H1 (cell line): ENCODE data around the gene PDZRN4. TPM values are rescaled to one million over a fixed set of nuclear protein-coding genes. Genes with fewer than 3 reads are reported as not detected.

Source experiments
- CTCF ChIA-PET: fragments of 300-600 bp; sonication (Branson Sonifier 250); formaldehyde crosslinking; loops from one replicate; lab custom pipeline; 2021; ENCODE audit not compliant: partially characterized antibody; lab: Charles Lee
- POLR2A ChIA-PET: fragments of 300-600 bp; sonication (Branson Sonifier 250); formaldehyde crosslinking; loops from one replicate; lab custom pipeline; 2021; ENCODE audit warnings: inconsistent platforms; ENCODE audit not compliant: partially characterized antibody; lab: Charles Lee
- DNase-seq, 2 experiments: peaks; one replicate each; pipeline versions ENCODE4 v3.0.0 to v3.0.0-alpha.2; 2010 to 2022; ENCODE audit warnings: low spot score in 2 of 2, low read depth in 1 of 2, mixed read lengths in 1 of 2
- FAIRE-seq: peaks from 2 replicates; lab custom pipeline; 2011; peaks lifted over from hg19 to GRCh38; lab: Jason Lieb, UNC
- H2AFZ ChIP-seq: 2 replicates; pipeline ENCODE4 v1.8.1; 2012; ENCODE audit warnings: low read length, inconsistent platforms
- H2AK5ac ChIP-seq: 2 replicates; pipeline ENCODE4 v1.6.1; 2013; ENCODE audit warnings: low read depth, low read length
- H2BK120ac ChIP-seq: replicated peaks from 2 replicates; pipeline ENCODE3; 2013; ENCODE audit warnings: low read depth, low read length, inconsistent platforms
- H2BK12ac ChIP-seq: 2 replicates; pipeline ENCODE4 v1.6.1; 2013; ENCODE audit warnings: low read depth, low read length
- H2BK15ac ChIP-seq: 2 replicates; pipeline ENCODE4 v1.6.1; 2013; ENCODE audit warnings: low read length
- H2BK20ac ChIP-seq: 2 replicates; pipeline ENCODE4 v1.6.1; 2013; ENCODE audit warnings: low read length
- H2BK5ac ChIP-seq: 2 replicates; pipeline ENCODE4 v1.6.1; 2013; ENCODE audit warnings: low read depth, low read length
- H3K14ac ChIP-seq: 2 replicates; pipeline ENCODE4 v1.6.1; 2013; ENCODE audit warnings: inconsistent platforms; ENCODE audit not compliant: insufficient read length
- H3K18ac ChIP-seq: 2 replicates; pipeline ENCODE4 v1.6.1; 2013; ENCODE audit warnings: low read length; ENCODE audit errors: extremely low read depth
- H3K23ac ChIP-seq: 2 replicates; pipeline ENCODE4 v1.6.1; 2013; ENCODE audit warnings: inconsistent platforms; ENCODE audit not compliant: insufficient read length
- H3K23me2 ChIP-seq: 2 replicates; pipeline ENCODE4 v1.6.1; 2013; ENCODE audit warnings: low read depth, low read length
- H3K27ac ChIP-seq: 2 replicates; pipeline ENCODE4 v1.6.1; 2011; ENCODE audit warnings: low read depth, low read length, inconsistent platforms
- H3K27me3 ChIP-seq, 4 experiments: replicated peaks in 1 of 4; 1 replicate in 1 of 4; 2 replicates in 3 of 4; pipeline versions ENCODE4 v1.6.1 to v1.8.1; 2011 to 2013; ENCODE audit warnings: low read length in 3 of 4, mild to moderate bottlenecking in 3 of 4, inconsistent platforms in 2 of 4, mixed read lengths in 2 of 4, moderate library complexity in 1 of 4; ENCODE audit not compliant: control insufficient read depth in 3 of 4, insufficient read depth in 3 of 4; ENCODE audit errors: extremely low read depth in 1 of 4
- H3K36me3 ChIP-seq, 4 experiments: 2 replicates each; pipeline versions ENCODE4 v1.6.1 to v1.8.1; 2011 to 2013; ENCODE audit warnings: mild to moderate bottlenecking in 4 of 4, low read length in 3 of 4, moderate library complexity in 2 of 4, control low read depth in 1 of 4, inconsistent platforms in 1 of 4; ENCODE audit not compliant: insufficient read depth in 4 of 4, control insufficient read depth in 2 of 4
- H3K4ac ChIP-seq: replicated peaks from 2 replicates; pipeline ENCODE3; 2013; ENCODE audit warnings: low read length, low read depth, mixed read lengths, inconsistent platforms; ENCODE audit not compliant: insufficient read length
- H3K4me1 ChIP-seq, 4 experiments: replicated peaks in 1 of 4; 1 replicate in 1 of 4; 2 replicates in 3 of 4; pipeline versions ENCODE4 v1.6.1 to v1.8.1; 2011 to 2013; ENCODE audit warnings: low read length in 3 of 4, inconsistent platforms in 2 of 4, mixed read lengths in 1 of 4; ENCODE audit not compliant: insufficient read depth in 4 of 4, control insufficient read depth in 3 of 4
- H3K4me2 ChIP-seq, 2 experiments: 2 replicates each; pipeline versions ENCODE4 v1.6.1 to v1.8.1; 2011 to 2013; ENCODE audit warnings: low read depth in 2 of 2, low read length in 2 of 2, control low read depth in 1 of 2, inconsistent platforms in 1 of 2, mild to moderate bottlenecking in 1 of 2; ENCODE audit not compliant: insufficient read depth in 1 of 2
- H3K4me3 ChIP-seq, 4 experiments: fragments of 200-600, 300-600 bp in 1 of 4; sonication (generic), shearing (Covaris generic), sonication (Bioruptor Twin) in 1 of 4; 2 replicates each; pipeline versions ENCODE4 v1.5.1 to v1.8.1; 2011 to 2016; ENCODE audit warnings: low read length in 4 of 4, low read depth in 3 of 4, control low read depth in 2 of 4, inconsistent platforms in 2 of 4, mild to moderate bottlenecking in 2 of 4, mixed read lengths in 1 of 4, moderate library complexity in 1 of 4; ENCODE audit not compliant: insufficient read depth in 2 of 4; ENCODE audit errors: extremely low read depth in 1 of 4
- H3K56ac ChIP-seq: replicated peaks from 2 replicates; pipeline ENCODE3; 2013; ENCODE audit warnings: low read depth, mild to moderate bottlenecking, mixed read lengths, low read length, inconsistent platforms; ENCODE audit not compliant: insufficient read length
- H3K79me1 ChIP-seq: 2 replicates; pipeline ENCODE4 v1.6.1; 2013; ENCODE audit warnings: low read depth, low read length, control low read depth
- H3K79me2 ChIP-seq, 2 experiments: 2 replicates each; pipeline versions ENCODE4 v1.6.1 to v1.8.1; 2012 to 2013; ENCODE audit warnings: low read length in 2 of 2, mild to moderate bottlenecking in 2 of 2, inconsistent platforms in 1 of 2; ENCODE audit not compliant: insufficient read depth in 2 of 2, control insufficient read depth in 1 of 2
- H3K9ac ChIP-seq, 4 experiments: replicated peaks in 1 of 4; 1 replicate in 1 of 4; 2 replicates in 3 of 4; pipeline versions ENCODE4 v1.6.1 to v1.8.1; 2011 to 2013; ENCODE audit warnings: low read depth in 3 of 4, low read length in 3 of 4, control low read depth in 2 of 4, mild to moderate bottlenecking in 2 of 4, moderate library complexity in 2 of 4, inconsistent platforms in 1 of 4; ENCODE audit errors: extremely low read depth in 1 of 4
- H3K9me3 ChIP-seq, 2 experiments: 2 replicates each; pipeline versions ENCODE4 v1.6.1 to v1.8.1; 2012 to 2013; ENCODE audit warnings: mild to moderate bottlenecking in 2 of 2, moderate library complexity in 2 of 2, control low read depth in 1 of 2, inconsistent platforms in 1 of 2, low read depth in 1 of 2, low read length in 1 of 2, mixed read lengths in 1 of 2; ENCODE audit not compliant: insufficient read depth in 2 of 2
- H4K20me1 ChIP-seq, 2 experiments: replicated peaks in 1 of 2; 2 replicates each; pipeline versions ENCODE3 to v1.8.1; 2011 to 2013; ENCODE audit warnings: inconsistent platforms in 2 of 2, low read length in 2 of 2, mild to moderate bottlenecking in 1 of 2; ENCODE audit not compliant: insufficient read depth in 2 of 2, control insufficient read depth in 1 of 2
- H4K5ac ChIP-seq: 2 replicates; pipeline ENCODE4 v1.6.1; 2013; ENCODE audit warnings: low read length, low read depth, mixed read lengths, inconsistent platforms; ENCODE audit not compliant: insufficient read length
- H4K8ac ChIP-seq: 2 replicates; pipeline ENCODE4 v1.8.0; 2013; ENCODE audit warnings: mild to moderate bottlenecking, moderate library complexity, low read length, inconsistent platforms; ENCODE audit not compliant: insufficient read depth; ENCODE audit errors: extremely low read depth
- H4K91ac ChIP-seq: replicated peaks from 2 replicates; pipeline ENCODE3; 2013; ENCODE audit warnings: low read length, mixed read lengths, inconsistent platforms; ENCODE audit not compliant: insufficient read length
- EP300 ChIP-seq, 2 experiments: IDR thresholded peaks; 1 replicate in 1 of 2; 2 replicates in 1 of 2; pipeline ENCODE4 v1.6.1; 2011 to 2012; ENCODE audit warnings: low read depth in 2 of 2, low read length in 2 of 2, mild to moderate bottlenecking in 2 of 2, borderline replicate concordance in 1 of 2, inconsistent platforms in 1 of 2, moderate library complexity in 1 of 2
- EZH2 ChIP-seq: fragments of 200-600 bp; sonication (generic); IDR thresholded peaks from 2 replicates; pipeline ENCODE4 v1.7.1; 2012; ENCODE audit warnings: low read depth, mild to moderate bottlenecking, moderate library complexity, low read length, inconsistent platforms; ENCODE audit not compliant: severe bottlenecking
- GTF2F1 ChIP-seq: IDR thresholded peaks from 2 replicates; pipeline ENCODE4 v1.6.1; 2012; ENCODE audit warnings: low read depth, low read length, improper control_type of control experiment, borderline replicate concordance
- KDM5A ChIP-seq: fragments of 200-600 bp; IDR thresholded peaks from 2 replicates; pipeline ENCODE4 v1.7.1; 2012; ENCODE audit warnings: mild to moderate bottlenecking, low read length, inconsistent platforms, mixed read lengths
- NRF1 ChIP-seq: IDR thresholded peaks from 2 replicates; pipeline ENCODE4 v1.6.1; 2011; ENCODE audit warnings: mild to moderate bottlenecking, low read depth, low read length, improper control_type of control experiment
- PHF8 ChIP-seq: fragments of 200-600 bp; sonication (generic); conservative IDR thresholded peaks from 2 replicates; pipeline ENCODE4 v1.7.1; 2012; ENCODE audit warnings: low read depth, mild to moderate bottlenecking, inconsistent platforms, low read length, moderate library complexity
- POLR2AphosphoS5 ChIP-seq: IDR thresholded peaks from 2 replicates; pipeline ENCODE4 v1.6.1; 2011; ENCODE audit warnings: low read depth, low read length
- WGBS, 2 experiments: shearing (Covaris generic) in 1 of 2; methylation state at CpG; one replicate each; pipeline versions ENCODE4 v1.1.6 to v1.1.7; 2013 to 2015; ENCODE audit warnings: low lambda C conversion rate in 2 of 2, mixed read lengths in 2 of 2, inconsistent platforms in 1 of 2, low coverage in 1 of 2, missing lambda C conversion rate in 1 of 2; ENCODE audit not compliant: insufficient replicate concordance in 2 of 2, insufficient coverage in 1 of 2, insufficient read length in 1 of 2; ENCODE audit errors: extremely low coverage in 1 of 2, missing lambda C conversion rate in 1 of 2; 5-methylcytosine and 5-hydroxymethylcytosine counted together
- polyA plus RNA-seq, 7 experiments: library from polyadenylated mRNA; depleted of rRNA in 3 of 7; stranded (reverse) in 5 of 7; unstranded in 2 of 7; fragments of >200 nt in 5 of 7; fragments of 200-250 nt in 2 of 7; gene quantifications; 1 replicate in 5 of 7; 2 replicates in 1 of 7; 4 replicates in 1 of 7; pipeline versions ENCODE4 v1.2.1 to v1.2.3, GENCODE V29; 2011 to 2013; ENCODE audit warnings: missing spikeins in 2 of 7, mixed read lengths in 2 of 7
- total RNA-seq: library from RNA; stranded (reverse); fragmentation: NEBNext Ultra II Directional; extraction: Animal tissue kit (Norgen Biotek cat#: 25700); gene quantifications from 2 replicates; pipeline ENCODE4 v1.2.1, GENCODE V29; 2021

PDZRN4 gene
- total and polyA plus RNA-seq, 2 of the 8 experiments (the other 6 are each of a cell fraction or from before 2014, with no cell fraction given) = not detected

DNA sequence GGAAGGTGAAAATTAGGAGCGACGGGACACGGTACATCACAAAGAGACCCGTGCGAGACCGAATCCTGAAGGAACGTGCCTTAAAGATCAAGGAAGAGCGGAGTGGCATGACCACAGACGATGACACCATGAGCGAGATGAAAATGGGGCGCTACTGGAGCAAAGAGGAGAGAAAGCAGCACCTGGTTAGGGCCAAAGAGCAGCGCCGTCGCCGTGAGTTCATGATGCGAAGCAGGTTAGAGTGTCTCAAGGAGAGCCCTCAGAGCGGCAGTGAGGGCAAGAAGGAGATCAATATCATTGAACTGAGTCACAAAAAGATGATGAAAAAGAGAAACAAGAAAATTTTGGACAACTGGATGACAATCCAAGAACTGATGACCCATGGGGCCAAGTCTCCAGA, 385.3 kb downstream of the PDZRN4 start:
- no peak overlapping the region for H3K9ac ChIP-seq
- no peaks in the 10 kb centered on the region for H3K79me2 ChIP-seq
- no peak overlapping the region for H4K8ac ChIP-seq
- no peaks in the 10 kb centered on the region for H4K20me1 ChIP-seq
- peak overlapping the region; percentile 28; the same call in 1 of the 2 replicates for H2BK20ac ChIP-seq
- peaks cover 0 to 4% (median 2%) of the 10 kb centered on the region in 4 experiments; a peak in 4 of 7 replicates for H3K4me1 ChIP-seq
- peak overlapping the region; percentile 13; the same call in 1 of the 2 replicates for H2BK5ac ChIP-seq
- no peaks in the 10 kb centered on the region for H3K23me2 ChIP-seq
- no peak overlapping the region for H2BK15ac ChIP-seq
- H2AK5ac ChIP-seq = no peak overlapping the region
- H3K56ac ChIP-seq = no peak overlapping the region
- WGBS, 2 experiments = 96% methylated on average over 17 of the region's 17 CpGs; no CpG with 5 or more reads in 1 of the 2 experiments
- H2AFZ ChIP-seq = no peak overlapping the region
- no peak overlapping the region for H3K18ac ChIP-seq
- no peak overlapping the region for H3K4me2 ChIP-seq
- H3K4ac ChIP-seq = no peak overlapping the region
- ChIA-PET POLR2A (no interaction called here), CTCF (interaction anchor here (1.0 kb wide), 1 partner anchor 20 kb away, joined by 3 read pairs; no protein-coding TSS in a partner anchor)
- H3K27me3 ChIP-seq = no peaks in the 10 kb centered on the region
- peak overlapping the region; percentile 43; the same call in 1 of the 2 replicates for H2BK12ac ChIP-seq
- no peaks in the 10 kb centered on the region for H3K79me1 ChIP-seq
- no peaks in the 10 kb centered on the region for H3K36me3 ChIP-seq
- H3K27ac ChIP-seq = no peak overlapping the region
- no peak overlapping the region for H2BK120ac ChIP-seq
- no peak overlapping the region for H3K14ac ChIP-seq
- 0 out of 4 replicates have a peak, but pooled peaks cover 0 to 5% of the 10 kb centered on the region in 2 experiments for H3K9me3 ChIP-seq
- H3K23ac ChIP-seq = no peak overlapping the region
- FAIRE-seq (no peak), DNase-seq (no peak)
- H4K91ac ChIP-seq = no peak overlapping the region
- H3K4me3 ChIP-seq = no peak overlapping the region
- no peak overlapping the region for H4K5ac ChIP-seq
- no peak for TF ChIP-seq EP300 (IDR thresholded peaks at IDR 0.05; ENCODE audit: borderline replicate concordance in 1 of 2, low read depth in 2 of 2, low read length in 2 of 2)
- no peak for TF ChIP-seq KDM5A
- TF ChIP-seq EZH2 = no peak
- TF ChIP-seq GTF2F1 = no peak
- no peak for TF ChIP-seq POLR2AphosphoS5
- no peak for TF ChIP-seq NRF1
- TF ChIP-seq PHF8 = no peak
